HG03558 (cell line): ENCODE data around the gene LTC4S.
"Not testable (repeated sequence)": the region's sequence is repeated elsewhere in the genome, so short reads cannot be mapped to it uniquely, and the experiment has no call there.

Source experiments
- ATAC-seq: cut with Tn5 transposase; IDR thresholded peaks from one replicate; pipeline ENCODE4 v1.9.1; 2021; ENCODE audit warnings: moderate number of reproducible peaks; ENCODE audit not compliant: unreplicated experiment; ENCODE audit errors: extremely low read depth

Gene LTC4S

DNA sequence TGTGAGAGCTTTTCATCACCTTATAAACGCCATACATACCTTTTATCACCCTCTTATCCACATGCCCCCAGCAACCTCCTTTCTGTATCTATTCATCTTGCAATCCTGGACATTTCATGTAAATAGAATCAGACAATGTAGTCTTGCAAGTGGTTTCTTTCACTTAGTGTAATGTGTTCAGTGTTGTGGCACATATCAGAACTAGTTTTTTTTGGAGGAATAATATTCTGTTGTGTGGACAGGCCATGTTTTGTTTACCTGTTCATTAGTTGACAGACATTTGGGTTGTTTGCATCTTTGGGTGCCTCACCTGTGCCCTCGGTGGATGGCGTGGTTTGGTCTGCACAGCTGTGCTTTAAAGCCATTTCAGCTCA lies 28.3 kb downstream of the LTC4S start:
- no peak for ATAC-seq

GRCh38 chr5:179822444-179822990 lies 28.7 kb downstream of the LTC4S start:
- no peak for ATAC-seq

DNA sequence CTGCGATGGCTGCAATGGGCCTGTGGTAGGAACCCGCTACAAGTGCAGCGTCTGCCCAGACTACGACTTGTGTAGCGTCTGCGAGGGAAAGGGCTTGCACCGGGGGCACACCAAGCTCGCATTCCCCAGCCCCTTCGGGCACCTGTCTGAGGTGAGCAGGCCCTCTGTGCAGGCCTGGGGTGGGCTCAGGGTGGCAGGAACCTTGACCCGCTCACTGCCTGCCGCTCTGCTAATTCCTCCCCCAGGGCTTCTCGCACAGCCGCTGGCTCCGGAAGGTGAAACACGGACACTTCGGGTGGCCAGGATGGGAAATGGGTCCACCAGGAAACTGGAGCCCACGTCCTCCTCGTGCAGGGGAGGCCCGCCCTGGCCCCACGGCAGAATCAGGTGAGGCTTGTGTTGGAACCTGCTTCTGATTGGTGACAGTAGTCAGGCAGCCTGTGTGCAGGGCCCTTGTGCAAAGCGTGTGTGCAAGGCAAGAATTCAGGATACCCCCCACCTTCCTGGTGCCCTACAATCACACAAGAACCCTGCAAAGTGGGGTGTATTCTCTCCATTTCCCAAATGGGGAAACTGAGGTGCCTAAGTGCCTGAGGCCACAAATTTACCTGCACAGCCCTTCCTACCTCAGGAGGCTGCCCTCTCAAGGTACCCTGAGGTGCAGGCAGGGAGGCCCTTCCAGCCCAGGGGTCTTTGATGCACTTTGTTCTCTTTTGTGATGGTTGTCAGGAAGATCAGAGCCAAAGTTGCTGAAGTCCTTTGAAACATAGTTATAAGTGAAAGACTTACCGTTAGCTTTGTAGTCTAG lies 30.4 kb downstream of the LTC4S start:
- ATAC-seq = no peak

DNA sequence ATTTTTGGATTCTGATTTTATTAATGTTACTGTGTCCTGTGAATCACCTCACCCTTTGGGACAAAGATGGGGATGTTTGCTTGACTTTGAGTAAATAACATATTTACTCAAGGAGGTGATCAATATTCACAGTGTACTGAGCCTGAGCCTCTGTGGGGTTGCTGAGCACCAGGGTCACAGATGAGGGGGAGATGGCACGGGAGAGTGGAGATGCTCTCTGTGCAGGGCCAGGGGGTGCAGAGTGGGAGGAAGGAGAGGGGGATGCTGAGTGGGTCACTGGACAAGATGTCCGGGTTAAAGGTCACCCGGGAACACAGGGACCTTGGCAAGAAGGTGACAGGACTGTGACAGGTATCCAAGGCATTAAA lies 30.9 kb downstream of the LTC4S start:
- ATAC-seq = no peak

- no peak for ATAC-seq
Observed at GRCh38 chr5:179825655-179826182, 31.9 kb downstream of the LTC4S start.

DNA sequence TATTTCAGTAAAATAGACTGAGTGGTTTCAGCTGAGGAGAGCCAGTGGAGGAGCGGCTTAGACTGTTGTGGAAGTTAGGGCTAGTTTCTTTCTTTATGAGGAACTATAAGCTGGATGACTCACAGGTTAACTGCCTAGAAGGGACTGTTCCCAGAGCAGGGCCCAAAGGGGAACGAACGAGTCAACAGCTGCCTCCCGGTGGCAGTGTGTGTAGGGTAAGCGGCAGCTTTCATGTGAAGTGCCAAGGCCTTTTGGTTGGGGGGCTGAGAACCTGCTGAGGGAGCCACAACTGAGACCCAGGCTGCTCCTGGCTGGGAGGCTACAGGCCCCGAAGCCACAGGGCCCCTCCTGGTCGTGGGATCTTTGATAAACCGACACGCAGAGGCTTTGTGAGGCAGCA lies 33.9 kb downstream of the LTC4S start:
- no peak for ATAC-seq

- no peak for ATAC-seq
Observed at GRCh38 chr5:179828756-179829421, 35.1 kb downstream of the LTC4S start.

GRCh38 chr5:179829732-179830435 lies 36.1 kb downstream of the LTC4S start:
- ATAC-seq = no peak

DNA sequence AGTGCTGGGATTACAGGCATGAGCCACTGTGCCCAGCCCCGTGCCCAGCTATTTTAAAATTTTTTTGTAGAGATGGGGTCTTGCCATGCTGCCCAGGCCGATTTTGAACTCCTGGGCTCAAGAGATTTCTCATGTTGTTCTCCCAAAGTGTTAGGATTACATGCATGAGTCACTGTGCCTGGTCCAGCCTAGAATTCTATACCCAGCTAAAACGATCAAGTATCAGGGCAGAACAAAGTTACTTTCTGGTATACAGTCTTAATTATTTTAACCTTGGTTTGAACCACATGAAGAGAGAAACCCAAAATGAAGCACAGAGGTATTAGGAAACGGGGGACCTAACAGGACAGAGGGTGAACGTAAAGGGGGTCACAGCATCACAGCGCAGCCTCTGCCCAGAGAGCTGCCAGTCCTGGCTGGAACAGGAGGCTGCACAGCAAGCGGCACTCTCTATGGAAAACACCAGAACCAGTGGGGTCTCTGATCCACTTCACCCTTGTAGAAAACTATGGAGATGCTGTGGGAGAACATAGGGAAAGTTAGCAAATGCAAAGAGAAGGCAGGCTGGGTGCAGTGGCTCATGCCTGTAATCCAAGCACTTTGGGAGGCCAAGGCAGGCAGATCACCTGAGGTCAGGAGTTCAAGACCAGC lies 37.2 kb downstream of the LTC4S start:
- no peak for ATAC-seq

- ATAC-seq = no peak
Observed at GRCh38 chr5:179832039-179832745, 38.4 kb downstream of the LTC4S start.

- ATAC-seq = no peak
Observed at GRCh38 chr5:179833056-179833708, 39.4 kb downstream of the LTC4S start.

- ATAC-seq = no peak
Observed at GRCh38 chr5:179833709-179834070, 39.9 kb downstream of the LTC4S start.

- ATAC-seq = no peak
Observed at GRCh38 chr5:179834120-179834519, 40.3 kb downstream of the LTC4S start.

DNA sequence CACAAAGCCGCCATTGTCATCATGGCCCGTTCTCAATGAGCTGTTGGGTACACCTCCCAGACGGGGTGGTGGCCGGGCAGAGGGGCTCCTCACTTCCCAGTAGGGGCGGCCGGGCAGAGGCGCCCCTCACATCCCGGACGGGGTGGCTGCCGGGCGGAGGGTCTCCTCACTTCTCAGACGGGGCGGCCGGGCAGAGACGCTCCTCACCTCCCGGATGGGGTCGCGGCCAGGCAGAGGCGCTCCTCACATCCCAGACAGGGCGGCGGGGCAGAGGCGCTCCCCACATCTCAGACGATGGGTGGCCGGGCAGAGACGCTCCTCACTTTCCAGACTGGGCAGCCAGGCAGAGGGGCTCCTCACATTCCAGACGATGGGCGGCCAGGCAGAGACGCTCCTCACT lies 41.1 kb downstream of the LTC4S start:
- not testable (repeated sequence) for ATAC-seq

GRCh38 chr5:179836225-179837019 lies 42.6 kb downstream of the LTC4S start:
- no peak for ATAC-seq

DNA sequence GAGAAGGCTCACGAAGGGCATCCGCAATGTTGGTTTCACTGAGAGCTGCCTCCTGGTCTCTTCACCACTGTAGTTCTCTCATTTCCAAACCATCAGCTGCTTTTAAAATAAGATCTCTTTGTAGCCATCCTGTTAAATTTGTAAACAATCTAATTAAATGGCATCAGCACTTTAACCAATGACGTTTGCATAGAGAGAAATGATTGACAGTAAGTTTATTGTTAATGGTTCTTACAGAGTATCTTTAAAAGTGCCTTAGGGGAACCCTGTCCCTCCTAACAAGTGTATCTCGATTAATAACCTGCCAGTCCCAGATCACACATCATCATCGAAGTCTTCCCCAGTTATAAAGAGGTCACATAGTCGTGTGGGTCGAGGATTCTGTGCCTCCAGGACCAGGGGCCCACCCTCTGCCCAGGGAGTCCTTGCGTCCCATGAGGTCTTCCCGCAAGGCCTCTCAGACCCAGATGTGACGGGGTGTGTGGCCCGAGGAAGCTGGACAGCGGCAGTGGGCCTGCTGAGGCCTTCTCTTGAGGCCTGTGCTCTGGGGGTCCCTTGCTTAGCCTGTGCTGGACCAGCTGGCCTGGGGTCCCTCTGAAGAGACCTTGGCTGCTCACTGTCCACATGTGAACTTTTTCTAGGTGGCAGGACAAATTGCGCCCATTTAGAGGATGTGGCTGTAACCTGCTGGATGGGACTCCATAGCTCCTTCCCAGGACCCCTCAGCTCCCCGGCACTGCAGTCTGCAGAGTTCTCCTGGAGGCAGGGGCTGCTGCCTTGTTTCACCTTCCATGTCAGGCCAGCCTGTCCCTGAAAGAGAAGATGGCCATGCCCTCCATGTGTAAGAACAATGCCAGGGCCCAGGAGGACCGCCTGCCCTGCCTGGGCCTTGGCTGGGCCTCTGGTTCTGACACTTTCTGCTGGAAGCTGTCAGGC lies 43.6 kb downstream of the LTC4S start:
- ATAC-seq = no peak
